Measurements from ENCODE around the gene SERPINB11. TPM values are rescaled to one million over a fixed set of nuclear protein-coding genes. Genes with fewer than 3 reads are reported as not detected.

The SERPINB11 gene
- total and polyA plus RNA-seq, 10 of the 15 experiments (the other 5 are each of a cell fraction or from before 2014, with no cell fraction given), result not detected

DNA sequence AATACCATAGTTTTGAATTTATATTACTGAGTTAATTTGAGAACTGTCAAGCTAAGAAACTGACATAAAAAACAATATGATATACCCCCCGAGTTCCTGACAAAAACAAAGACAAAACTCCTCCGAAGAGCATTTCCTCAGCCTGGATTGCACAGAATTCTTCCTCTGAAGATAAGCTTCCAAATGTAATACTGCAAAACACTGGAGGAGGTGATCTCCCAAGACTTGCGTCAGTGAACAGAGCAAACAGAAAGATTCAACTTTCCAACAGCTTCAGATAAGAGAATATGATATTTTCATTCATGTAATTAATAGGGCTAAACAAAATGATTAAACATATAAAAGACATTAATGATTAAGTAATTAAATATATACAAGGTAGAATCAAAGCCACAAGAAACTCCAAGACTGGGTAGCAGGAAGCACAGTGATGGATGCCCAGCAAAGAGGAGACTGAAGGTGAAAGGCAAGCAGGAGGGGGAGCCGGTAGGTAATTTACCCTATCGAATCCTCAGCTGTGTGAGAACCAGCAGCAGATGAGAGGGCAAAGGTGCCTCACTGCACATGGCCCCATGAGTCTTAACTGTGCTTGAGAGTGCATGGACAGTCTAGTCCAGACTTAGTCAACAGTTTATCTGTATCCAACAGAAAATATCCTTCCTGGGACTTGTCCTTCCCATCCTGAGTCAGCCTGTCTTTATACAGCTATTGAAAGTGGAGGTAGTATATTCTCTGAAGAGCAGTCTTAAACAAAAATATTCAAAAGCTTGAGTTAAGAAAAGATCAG, 22.7 kb upstream of the SERPINB11 start:
- Histone ChIP-seq H3K27ac (ENCODE audit: control insufficient read depth, insufficient read depth) (no peak overlapping the region), H2AFZ (ENCODE audit: control insufficient read depth, low read depth, low read length) (no peak overlapping the region), H3K27me3 (replicated peaks in 1 of 2; ENCODE audit: control insufficient read depth in 2 of 2, insufficient read depth in 2 of 2, low read length in 1 of 2) (no peaks in the 10 kb centered on the region), H4K20me1 (ENCODE audit: control insufficient read depth, insufficient read depth) (no peaks in the 10 kb centered on the region), H3K9ac (ENCODE audit: control insufficient read depth, insufficient read depth, low read length) (no peak overlapping the region), H3K4me3 (no peak overlapping the region), H3K36me3 (ENCODE audit: control insufficient read depth in 2 of 2, insufficient read depth in 2 of 2, low read length in 1 of 2) (no peaks in the 10 kb centered on the region), H3K4me2 (ENCODE audit: control insufficient read depth, insufficient read depth) (no peak overlapping the region), H3K79me2 (ENCODE audit: control insufficient read depth, insufficient read depth, low read length) (no peaks in the 10 kb centered on the region), H3K4me1 (ENCODE audit: control insufficient read depth, insufficient read depth, low read length) (no peaks in the 10 kb centered on the region), H3K9me3 (replicated peaks; ENCODE audit: control insufficient read depth, insufficient read depth, low read length) (no peaks in the 10 kb centered on the region)
- FAIRE-seq, result no peak
- SMC1A ChIA-PET (ENCODE audit: uncharacterized antibody, unreplicated experiment), result interaction anchor here (1.3 kb wide), 1 partner anchor 162 kb away, joined by 3 read pairs; no protein-coding TSS in a partner anchor
- WGBS (ENCODE audit: insufficient coverage, insufficient replicate concordance, low lambda C conversion rate, missing lambda C conversion rate), result 28% methylated on average over 5 of the region's 5 CpGs
- BruUV-seq (replicated peaks), result no TSS peak
- DNase-seq (ENCODE audit: low read depth, low spot score), result no peak
- intact Hi-C loops (cut with micrococcal nuclease; ENCODE audit: unreplicated experiment), result loop anchor here (10.0 kb wide), 1 partner anchor 165 kb away; no protein-coding TSS in a partner anchor
- no peak for ATAC-seq
- CTCF ChIA-PET, result interaction anchor here (1.0 to 1.3 kb wide), 2 partner anchors 162 to 315 kb away, joined by 3 read pairs; no protein-coding TSS in a partner anchor
- RAD21 ChIA-PET (ENCODE audit: unreplicated experiment), result interaction anchor here (0.9 kb wide), 1 partner anchor 256 kb away, joined by 3 read pairs; no protein-coding TSS in a partner anchor
- TF ChIP-seq, protein P1, sequence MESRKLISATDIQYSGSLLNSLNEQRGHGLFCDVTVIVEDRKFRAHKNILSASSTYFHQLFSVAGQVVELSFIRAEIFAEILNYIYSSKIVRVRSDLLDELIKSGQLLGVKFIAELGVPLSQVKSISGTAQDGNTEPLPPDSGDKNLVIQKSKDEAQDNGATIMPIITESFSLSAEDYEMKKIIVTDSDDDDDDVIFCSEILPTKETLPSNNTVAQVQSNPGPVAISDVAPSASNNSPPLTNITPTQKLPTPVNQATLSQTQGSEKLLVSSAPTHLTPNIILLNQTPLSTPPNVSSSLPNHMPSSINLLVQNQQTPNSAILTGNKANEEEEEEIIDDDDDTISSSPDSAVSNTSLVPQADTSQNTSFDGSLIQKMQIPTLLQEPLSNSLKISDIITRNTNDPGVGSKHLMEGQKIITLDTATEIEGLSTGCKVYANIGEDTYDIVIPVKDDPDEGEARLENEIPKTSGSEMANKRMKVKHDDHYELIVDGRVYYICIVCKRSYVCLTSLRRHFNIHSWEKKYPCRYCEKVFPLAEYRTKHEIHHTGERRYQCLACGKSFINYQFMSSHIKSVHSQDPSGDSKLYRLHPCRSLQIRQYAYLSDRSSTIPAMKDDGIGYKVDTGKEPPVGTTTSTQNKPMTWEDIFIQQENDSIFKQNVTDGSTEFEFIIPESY (IDR thresholded peaks at IDR 0.05), result no peak
- no peak for TF ChIP-seq ATF3 (IDR thresholded peaks at IDR 0.05; ENCODE audit: borderline replicate concordance, extremely low read depth, low read depth, low read length)
- no peak for TF ChIP-seq EP300 (IDR thresholded peaks at IDR 0.05; ENCODE audit: borderline replicate concordance in 1 of 2, control insufficient read depth in 1 of 2, low read depth in 2 of 2, low read length in 2 of 2)
- no peak for TF ChIP-seq CREM (IDR thresholded peaks at IDR 0.05; ENCODE audit: low read depth)
- TF ChIP-seq WRNIP1 (IDR thresholded peaks at IDR 0.05; ENCODE audit: borderline replicate concordance, low read depth, low read length), result no peak
- TF ChIP-seq HDGF (IDR thresholded peaks at IDR 0.05), result no peak
- TF ChIP-seq EGR1 (IDR thresholded peaks at IDR 0.05; ENCODE audit: borderline replicate concordance in 1 of 2, low read depth in 2 of 2, low read length in 2 of 2), result no peak
- TF ChIP-seq FOXK2 (IDR thresholded peaks at IDR 0.05), result no peak
- TF ChIP-seq, protein P2, sequence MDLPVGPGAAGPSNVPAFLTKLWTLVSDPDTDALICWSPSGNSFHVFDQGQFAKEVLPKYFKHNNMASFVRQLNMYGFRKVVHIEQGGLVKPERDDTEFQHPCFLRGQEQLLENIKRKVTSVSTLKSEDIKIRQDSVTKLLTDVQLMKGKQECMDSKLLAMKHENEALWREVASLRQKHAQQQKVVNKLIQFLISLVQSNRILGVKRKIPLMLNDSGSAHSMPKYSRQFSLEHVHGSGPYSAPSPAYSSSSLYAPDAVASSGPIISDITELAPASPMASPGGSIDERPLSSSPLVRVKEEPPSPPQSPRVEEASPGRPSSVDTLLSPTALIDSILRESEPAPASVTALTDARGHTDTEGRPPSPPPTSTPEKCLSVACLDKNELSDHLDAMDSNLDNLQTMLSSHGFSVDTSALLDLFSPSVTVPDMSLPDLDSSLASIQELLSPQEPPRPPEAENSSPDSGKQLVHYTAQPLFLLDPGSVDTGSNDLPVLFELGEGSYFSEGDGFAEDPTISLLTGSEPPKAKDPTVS (IDR thresholded peaks at IDR 0.05; ENCODE audit: low read depth, low read length), result no peak
- no peak for TF ChIP-seq SREBF2 (IDR thresholded peaks at IDR 0.05; ENCODE audit: low read length)
- TF ChIP-seq RAD51 (IDR thresholded peaks at IDR 0.05), result no peak
- TF ChIP-seq IRF4 (IDR thresholded peaks at IDR 0.05; ENCODE audit: low read depth, low read length), result no peak
- TF ChIP-seq ZBED1 (IDR thresholded peaks at IDR 0.05; ENCODE audit: borderline replicate concordance), result no peak
- TF ChIP-seq ETV6 (conservative IDR thresholded peaks at IDR 0.05 in 1 of 2, IDR thresholded peaks at IDR 0.05 in 1 of 2; ENCODE audit: borderline replicate concordance in 1 of 2, low read depth in 1 of 2), result no peak
- no peak for TF ChIP-seq POLR2A (IDR thresholded peaks at IDR 0.05; ENCODE audit: low read depth, low read length)
- no peak for TF ChIP-seq PAX8 (IDR thresholded peaks at IDR 0.05)
- in situ Hi-C loops (cut with MboI), result loop anchor here (10.0 kb wide), 1 partner anchor 155 kb away; no protein-coding TSS in a partner anchor
- POLR2A ChIA-PET, result no interaction called here

Measured in GM12878 (cell line).